KMS-11 (cell line): Measurements from ENCODE around the gene TNNT3.

ENCODE experiments used
- H2AFZ ChIP-seq: fragments of 200-600 bp; sonication (generic); 2 replicates; pipeline ENCODE4 v1.6.1; 2016; ENCODE audit warnings: antibody characterized with exemption, mixed run types, low read depth
- H3K27ac ChIP-seq: fragments of 200-600 bp; sonication (generic); 2 replicates; pipeline ENCODE4 v1.6.1; 2016; ENCODE audit warnings: mild to moderate bottlenecking, mixed run types
- H3K27me3 ChIP-seq: fragments of 200-600 bp; sonication (generic); 2 replicates; pipeline ENCODE4 v1.6.1; 2017; ENCODE audit warnings: mild to moderate bottlenecking, low read depth, mixed run types, moderate library complexity; ENCODE audit not compliant: insufficient read depth
- H3K36me3 ChIP-seq: fragments of 200-600 bp; sonication (generic); 2 replicates; pipeline ENCODE4 v1.6.1; 2017; ENCODE audit warnings: mild to moderate bottlenecking, mixed run types; ENCODE audit not compliant: insufficient read depth
- H3K4me1 ChIP-seq: fragments of 200-600 bp; sonication (generic); 2 replicates; pipeline ENCODE4 v1.6.1; 2016; ENCODE audit warnings: mild to moderate bottlenecking, low read depth, mixed run types; ENCODE audit not compliant: poor library complexity, severe bottlenecking
- H3K4me2 ChIP-seq: fragments of 200-600 bp; sonication (generic); 2 replicates; pipeline ENCODE4 v1.7.0; 2016; ENCODE audit warnings: mild to moderate bottlenecking, mixed run types
- H3K4me3 ChIP-seq: fragments of 200-600 bp; sonication (generic); IDR thresholded peaks from 2 replicates; pipeline ENCODE4 v1.6.1; 2017; ENCODE audit warnings: low read depth, low read length, mixed read lengths; ENCODE audit not compliant: insufficient read depth
- H3K79me2 ChIP-seq: fragments of 200-600 bp; sonication (generic); 2 replicates; pipeline ENCODE4 v1.6.1; 2016; ENCODE audit warnings: low read depth, mixed run types; ENCODE audit not compliant: insufficient read depth
- H3K9ac ChIP-seq: fragments of 200-600 bp; sonication (generic); 2 replicates; pipeline ENCODE4 v1.6.1; 2016; ENCODE audit warnings: mild to moderate bottlenecking, mixed run types
- H4K20me1 ChIP-seq: fragments of 200-600 bp; sonication (generic); 2 replicates; pipeline ENCODE4 v1.6.1; 2016; ENCODE audit warnings: mild to moderate bottlenecking, mixed run types; ENCODE audit not compliant: insufficient read depth
- TF ChIP-seq, protein P1 (sequence below): fragments of 200-600 bp; sonication (generic); conservative IDR thresholded peaks from 2 replicates; pipeline ENCODE4 v1.6.1; 2017; ENCODE audit warnings: low read depth, mild to moderate bottlenecking, antibody characterized with exemption, low read length, moderate library complexity, mixed read lengths

Gene TNNT3

DNA sequence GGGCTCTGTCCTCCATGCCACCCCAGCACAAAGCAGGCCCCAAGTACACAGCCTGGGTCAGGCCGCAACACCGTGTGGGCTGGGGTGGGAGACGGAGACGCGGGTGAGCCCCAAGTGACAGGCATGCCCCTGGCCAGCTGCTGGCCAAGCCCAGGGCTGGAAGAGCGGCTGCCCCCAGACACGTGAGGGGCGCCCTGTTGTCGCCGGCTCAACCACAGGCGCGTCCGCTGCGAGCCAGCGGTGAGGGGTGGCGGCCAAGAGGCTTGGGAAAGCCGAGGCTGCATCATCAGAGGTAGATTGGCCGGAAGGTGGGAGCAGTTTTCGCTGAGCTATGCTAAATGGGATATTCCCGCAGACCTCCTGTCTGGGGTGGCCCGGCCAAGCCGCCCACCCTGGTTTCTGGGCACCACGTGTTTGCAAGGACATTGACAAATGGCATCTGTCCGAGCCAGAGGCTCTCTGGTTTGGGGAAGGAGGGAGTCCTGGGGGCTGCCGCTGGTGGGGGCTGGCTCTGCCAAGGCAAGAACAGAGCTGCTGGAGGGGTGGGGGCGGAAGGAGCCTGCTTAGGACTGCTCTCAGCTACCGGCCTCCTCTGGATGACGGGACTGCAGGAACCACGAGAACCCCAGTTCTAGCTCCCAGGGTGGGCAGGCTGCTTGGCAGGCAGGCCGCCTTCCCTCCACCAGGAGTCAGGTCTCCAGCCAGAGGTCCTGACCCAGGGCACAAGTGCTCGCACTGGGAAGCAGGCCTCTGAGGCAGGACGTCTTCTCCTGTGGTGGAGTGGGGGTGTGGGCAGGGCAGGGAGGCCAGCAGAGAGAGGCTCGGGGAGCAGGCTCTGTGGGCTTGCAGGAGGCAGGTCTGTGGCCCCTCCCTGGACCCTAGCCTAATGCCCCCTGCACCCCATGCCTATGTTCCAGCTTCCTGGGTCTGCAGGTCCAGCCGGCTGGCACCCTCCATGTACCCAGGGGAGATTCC is 28.4 kb upstream of the TNNT3 start:
- Histone ChIP-seq H3K4me1 (no peaks in the 10 kb centered on the region), H3K9ac (no peak overlapping the region), H4K20me1 (no peaks in the 10 kb centered on the region), H3K79me2 (no peaks in the 10 kb centered on the region), H3K36me3 (no peaks in the 10 kb centered on the region), H3K27ac (no peak overlapping the region), H2AFZ (no peak overlapping the region), H3K27me3 (peaks cover 72% of the 10 kb centered on the region), H3K4me3 (no peak overlapping the region), H3K4me2 (no peak overlapping the region)
- TF ChIP-seq, protein P1, sequence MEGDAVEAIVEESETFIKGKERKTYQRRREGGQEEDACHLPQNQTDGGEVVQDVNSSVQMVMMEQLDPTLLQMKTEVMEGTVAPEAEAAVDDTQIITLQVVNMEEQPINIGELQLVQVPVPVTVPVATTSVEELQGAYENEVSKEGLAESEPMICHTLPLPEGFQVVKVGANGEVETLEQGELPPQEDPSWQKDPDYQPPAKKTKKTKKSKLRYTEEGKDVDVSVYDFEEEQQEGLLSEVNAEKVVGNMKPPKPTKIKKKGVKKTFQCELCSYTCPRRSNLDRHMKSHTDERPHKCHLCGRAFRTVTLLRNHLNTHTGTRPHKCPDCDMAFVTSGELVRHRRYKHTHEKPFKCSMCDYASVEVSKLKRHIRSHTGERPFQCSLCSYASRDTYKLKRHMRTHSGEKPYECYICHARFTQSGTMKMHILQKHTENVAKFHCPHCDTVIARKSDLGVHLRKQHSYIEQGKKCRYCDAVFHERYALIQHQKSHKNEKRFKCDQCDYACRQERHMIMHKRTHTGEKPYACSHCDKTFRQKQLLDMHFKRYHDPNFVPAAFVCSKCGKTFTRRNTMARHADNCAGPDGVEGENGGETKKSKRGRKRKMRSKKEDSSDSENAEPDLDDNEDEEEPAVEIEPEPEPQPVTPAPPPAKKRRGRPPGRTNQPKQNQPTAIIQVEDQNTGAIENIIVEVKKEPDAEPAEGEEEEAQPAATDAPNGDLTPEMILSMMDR: no peak

DNA sequence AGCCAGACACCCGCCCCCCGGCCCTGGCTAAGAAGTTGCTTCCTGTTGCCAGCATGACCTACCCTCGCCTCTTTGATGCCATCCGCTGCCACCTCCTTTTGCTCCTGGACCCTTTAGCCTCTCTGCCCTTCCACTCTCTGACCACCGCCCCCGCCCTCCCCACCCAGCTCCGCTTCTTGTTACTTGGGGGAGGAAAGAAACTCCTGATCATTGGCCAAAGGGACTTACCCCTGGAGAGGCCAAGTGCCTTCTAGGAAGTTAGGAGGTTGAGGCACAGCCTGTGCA is 27.7 kb upstream of the TNNT3 start, which contains the start of gene PRR33:
Gene PRR33 (minus strand): TSS at position 65 of the 285 bp plus-strand sequence. CDS start 1,311 bp downstream, outside the sequence.
- Histone ChIP-seq H3K27ac (no peak within 1 kb of the TSS), H3K4me1 (no peaks in the 10 kb centered on the region), H3K36me3 (no peaks in the 10 kb centered on the region), H4K20me1 (no peaks in the 10 kb centered on the region), H3K4me3 (no peak within 1 kb of the TSS), H3K79me2 (no peaks in the 10 kb centered on the region), H2AFZ (no peak within 1 kb of the TSS), H3K27me3 (peaks cover 74% of the 10 kb centered on the region), H3K9ac (no peak within 1 kb of the TSS), H3K4me2 (no peak within 1 kb of the TSS)
- TF ChIP-seq, protein P1: no peak

DNA sequence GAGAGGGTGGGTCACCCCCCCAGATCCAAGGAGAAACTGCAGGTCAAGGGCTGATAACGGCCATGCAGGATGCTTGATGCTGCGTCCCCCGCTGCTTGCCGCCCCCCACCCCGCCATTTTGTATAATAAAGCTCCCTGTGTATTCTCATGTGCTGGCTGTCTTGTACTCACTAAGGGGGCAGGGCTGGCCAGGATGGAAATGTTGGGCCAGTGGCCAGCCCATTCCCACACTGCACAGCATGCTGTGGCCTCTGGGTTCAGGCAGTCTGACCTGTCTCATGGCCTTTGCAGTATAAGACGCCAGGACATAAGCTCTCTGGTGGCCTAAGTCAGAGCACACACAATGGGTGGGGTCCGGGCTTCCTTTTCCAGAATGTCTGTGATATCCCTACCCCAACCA is 27.4 kb upstream of the TNNT3 start:
- TF ChIP-seq, protein P1: no peak
- no peak overlapping the region for H3K4me3 ChIP-seq
- H3K27ac ChIP-seq: no peak overlapping the region
- H3K9ac ChIP-seq: no peak overlapping the region
- H2AFZ ChIP-seq: no peak overlapping the region
- no peak overlapping the region for H3K4me2 ChIP-seq
- no peaks in the 10 kb centered on the region for H3K36me3 ChIP-seq
- H3K79me2 ChIP-seq: no peaks in the 10 kb centered on the region
- H3K4me1 ChIP-seq: no peaks in the 10 kb centered on the region
- peaks cover 77% of the 10 kb centered on the region for H3K27me3 ChIP-seq
- H4K20me1 ChIP-seq: no peaks in the 10 kb centered on the region

DNA sequence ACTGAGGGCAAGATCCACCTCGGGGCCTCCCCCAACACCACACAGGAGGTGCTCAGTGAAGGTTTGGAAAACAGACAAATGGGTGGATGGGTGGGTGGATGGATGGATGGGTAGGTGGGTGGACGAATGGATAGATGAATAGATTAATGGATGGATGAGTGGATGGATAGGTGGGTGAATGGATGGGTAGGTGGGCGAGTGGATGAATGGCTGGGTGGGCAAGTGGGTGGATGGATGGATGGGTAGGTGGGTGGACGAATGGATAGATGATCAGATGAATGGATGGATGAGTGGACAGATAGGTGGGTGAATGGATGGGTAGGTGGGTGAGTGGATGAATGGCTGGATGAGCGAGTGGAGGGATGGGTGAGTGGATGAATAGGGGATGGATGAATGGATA is 26.9 kb upstream of the TNNT3 start:
- no peaks in the 10 kb centered on the region for H3K4me1 ChIP-seq
- no peaks in the 10 kb centered on the region for H4K20me1 ChIP-seq
- no peak overlapping the region for H3K27ac ChIP-seq
- no peaks in the 10 kb centered on the region for H3K36me3 ChIP-seq
- no peak overlapping the region for H3K4me3 ChIP-seq
- peaks cover 81% of the 10 kb centered on the region for H3K27me3 ChIP-seq
- H3K4me2 ChIP-seq: no peak overlapping the region
- H3K79me2 ChIP-seq: no peaks in the 10 kb centered on the region
- no peak overlapping the region for H3K9ac ChIP-seq
- TF ChIP-seq, protein P1: no peak
- H2AFZ ChIP-seq: no peak overlapping the region
